HG03460 (cell line): Measurements from ENCODE around the gene DTD2.
"Not testable (repeated sequence)": the region's sequence is repeated elsewhere in the genome, so short reads cannot be mapped to it uniquely, and the experiment has no call there.

Source experiments
- ATAC-seq: cut with Tn5 transposase; IDR thresholded peaks from one replicate; pipeline ENCODE4 v1.9.1; 2021; ENCODE audit not compliant: unreplicated experiment

Gene DTD2

GRCh38 chr14:31442284-31442683 is 15.0 kb downstream of the DTD2 start:
- ATAC-seq = no peak

- ATAC-seq = no peak
These were observed 15.8 kb downstream of the DTD2 start for GRCh38 chr14:31441273-31442111.

- ATAC-seq = no peak
These were observed 17.0 kb downstream of the DTD2 start for GRCh38 chr14:31440280-31440679.

GRCh38 chr14:31439561-31439960 is 17.7 kb downstream of the DTD2 start:
- no peak for ATAC-seq

- ATAC-seq = not testable (repeated sequence)
These were observed 20.1 kb downstream of the DTD2 start for GRCh38 chr14:31437045-31437691.

- no peak for ATAC-seq
These were observed 22.0 kb downstream of the DTD2 start for GRCh38 chr14:31435276-31435675.

- ATAC-seq = no peak
These were observed 26.6 kb downstream of the DTD2 start for GRCh38 chr14:31430634-31431264.

- no peak for ATAC-seq
These were observed 27.5 kb downstream of the DTD2 start for GRCh38 chr14:31429791-31430190.

GRCh38 chr14:31428011-31428410 is 29.3 kb downstream of the DTD2 start:
- no peak for ATAC-seq

GRCh38 chr14:31426663-31427062 is 30.6 kb downstream of the DTD2 start:
- ATAC-seq = no peak

GRCh38 chr14:31425905-31426304 is 31.4 kb downstream of the DTD2 start:
- ATAC-seq = no peak

- no peak for ATAC-seq
These were observed 36.1 kb downstream of the DTD2 start for GRCh38 chr14:31421200-31421599.

- peak; percentile 97 for ATAC-seq
These were observed 36.8 kb downstream of the DTD2 start, which contains the start of gene HEATR5A for GRCh38 chr14:31420319-31421111. Gene HEATR5A (minus strand): TSS chr14:31420550. CDS start chr14:31402975, 17,575 bp downstream.

- ATAC-seq = peak; percentile 30
These were observed 37.4 kb downstream of the DTD2 start for GRCh38 chr14:31419967-31420318.

- ATAC-seq = no peak
These were observed 37.9 kb downstream of the DTD2 start for GRCh38 chr14:31419179-31419966.

- no peak for ATAC-seq
These were observed 38.9 kb downstream of the DTD2 start for GRCh38 chr14:31418440-31418839.

- no peak for ATAC-seq
These were observed 43.0 kb downstream of the DTD2 start for GRCh38 chr14:31414190-31414833.

- ATAC-seq = no peak
These were observed 46.0 kb downstream of the DTD2 start for GRCh38 chr14:31411218-31411727.

- ATAC-seq = no peak
These were observed 47.2 kb downstream of the DTD2 start for GRCh38 chr14:31410048-31410650.
